K562 treated with DMSO at 1 percent for 24 hours (cell line): Measurements from ENCODE around the gene VEZF1. TPM values are rescaled to one million over a fixed set of nuclear protein-coding genes. Genes with fewer than 3 reads are reported as not detected.

Experiments used
- total RNA-seq: library from RNA; unstranded; fragments of 300-600 nt; gene quantifications from 2 replicates; pipeline ENCODE4 v1.2.3, GENCODE V29; 2022; ENCODE audit warnings: low read depth; ENCODE audit not compliant: insufficient read depth

VEZF1 gene
- total RNA-seq = 22.4 and 24.7 TPM in 2 replicates

DNA sequence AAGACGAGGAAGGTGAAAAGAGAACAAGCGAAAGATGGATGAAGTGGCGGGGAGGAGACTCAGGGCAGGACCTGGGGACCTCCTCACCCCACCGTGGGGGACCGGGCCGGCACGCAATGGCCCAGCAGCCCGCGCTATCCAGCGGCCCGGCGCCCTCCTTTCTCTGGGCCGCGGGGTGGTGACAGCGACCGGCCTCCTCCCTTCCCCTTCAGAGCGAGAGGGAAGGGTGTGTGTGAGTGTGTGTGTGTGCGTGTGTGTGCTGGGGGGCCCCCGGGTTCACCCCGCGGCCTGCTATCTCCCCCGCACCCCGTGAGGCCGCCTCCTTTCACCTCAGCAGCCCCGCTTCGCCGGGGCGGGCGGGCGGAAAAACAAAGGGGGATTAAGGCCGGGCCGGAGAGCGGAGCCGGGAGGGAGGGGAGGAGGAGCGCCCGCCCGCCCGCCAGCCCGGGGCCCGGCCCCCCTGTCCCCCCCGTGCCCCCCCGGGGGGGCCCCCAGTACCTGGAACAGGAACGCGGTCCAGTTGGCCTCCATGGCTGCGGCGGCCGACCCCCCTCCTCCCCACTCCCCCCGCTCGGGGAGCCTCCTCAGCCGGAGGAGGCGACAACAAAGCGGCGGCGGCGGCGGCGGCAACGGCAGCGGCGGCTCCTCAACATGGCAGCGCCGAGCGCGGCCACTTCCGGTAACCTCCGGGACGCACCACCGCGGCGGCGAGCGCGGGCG, at the start of gene VEZF1:
TSS of gene VEZF1 (minus strand) at position 674 of the 720 bp plus-strand sequence. CDS start at position 531, 143 bp downstream.

DNA sequence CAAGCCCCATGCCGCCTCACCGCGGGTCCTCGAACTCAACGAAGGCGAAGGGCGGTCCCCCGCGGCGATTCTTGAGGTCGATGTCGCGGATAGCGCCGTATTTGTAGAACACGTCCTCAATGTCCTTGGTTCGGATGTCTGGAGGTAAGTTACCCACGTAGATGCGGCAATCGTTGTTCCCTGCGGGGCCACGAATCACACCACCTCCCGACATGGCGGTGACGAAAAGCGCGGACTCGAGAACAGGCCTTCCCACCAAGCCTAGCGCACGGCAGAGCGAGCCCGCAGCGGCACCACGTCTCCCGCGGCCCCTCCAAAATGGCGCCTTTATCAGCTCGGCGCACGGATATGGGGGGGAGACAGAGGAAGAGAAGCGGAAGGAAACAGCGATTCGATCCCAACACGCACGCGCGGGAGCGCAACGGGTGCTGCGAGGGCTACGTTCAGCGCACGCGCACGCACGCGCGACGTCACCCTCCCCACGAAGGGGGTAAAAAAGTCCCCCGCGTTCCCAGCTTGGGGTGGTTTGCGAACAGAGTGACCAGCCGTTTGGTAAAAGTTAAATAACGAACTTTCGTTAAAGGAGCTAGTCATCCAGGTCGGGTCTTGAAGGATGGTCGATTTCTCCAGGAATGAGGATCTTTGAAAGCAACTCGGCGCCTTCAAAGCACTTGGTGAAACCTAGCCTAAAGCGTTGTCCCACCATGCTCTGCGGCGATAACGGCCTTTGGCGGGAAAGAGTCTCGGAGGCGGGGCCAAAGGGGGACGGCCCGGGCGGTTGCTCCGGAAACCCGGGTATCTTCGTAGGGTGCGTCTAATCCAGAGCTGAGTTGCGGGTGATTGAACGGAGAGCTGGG, 19.1 kb upstream of the VEZF1 start, which contains the start of gene SRSF1:
TSS of gene SRSF1 (minus strand) at position 323 of the 857 bp plus-strand sequence. CDS start at position 214, 109 bp downstream.

DNA sequence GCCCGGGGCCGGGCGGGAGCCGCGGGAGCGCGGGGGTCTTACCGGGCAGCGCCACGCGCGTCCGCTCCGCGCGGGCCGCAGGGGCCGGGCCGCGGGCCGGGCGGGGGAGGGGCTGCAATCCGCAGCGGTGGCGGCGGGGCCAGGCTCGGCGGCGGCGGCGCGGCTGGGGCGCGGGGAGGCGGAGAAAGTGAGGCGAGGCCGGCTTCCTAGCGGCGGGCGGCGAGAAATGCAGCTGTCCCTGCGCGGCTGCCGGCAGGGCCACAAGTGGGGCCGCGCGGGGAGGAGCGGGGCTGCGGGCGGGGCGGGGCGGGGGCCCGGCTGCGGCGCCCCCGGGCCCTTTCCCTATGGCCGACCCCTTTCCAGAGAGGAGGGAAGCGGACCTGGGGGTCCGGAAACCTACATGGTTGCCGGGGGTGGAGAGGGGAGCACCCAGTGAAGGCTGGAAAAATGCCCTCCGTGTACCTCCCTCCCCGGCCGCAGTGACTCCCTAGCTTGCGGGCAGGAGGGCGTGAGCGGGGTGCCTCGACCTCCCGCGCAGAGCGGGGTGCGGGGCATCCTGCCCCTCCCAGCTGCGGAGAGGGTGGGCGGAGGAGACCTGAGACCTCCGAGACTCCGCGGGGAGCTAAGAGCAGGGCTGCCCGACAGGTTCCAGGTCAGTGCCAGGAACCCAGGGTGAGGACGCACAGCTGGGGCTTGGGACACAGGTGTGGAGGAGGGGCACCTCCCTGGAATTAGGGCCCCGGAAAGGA, 32.7 kb downstream of the VEZF1 start, which contains the start of gene CUEDC1:
TSS of gene CUEDC1 (minus strand) at position 230 of the 749 bp plus-strand sequence. CDS start 69,848 bp downstream, outside the sequence.

Other genes starting within 250 kb of the VEZF1 start
- not detected in 2 replicates for gene CCDC182, start 243.0 kb downstream of the VEZF1 start, total RNA-seq
- 48.3 and 59.7 TPM in 2 replicates for gene MRPS23, start 138.2 kb downstream of the VEZF1 start, total RNA-seq
- 4.6 and 6.8 TPM in 2 replicates for gene CUEDC1, start 32.8 kb downstream of the VEZF1 start, total RNA-seq
- gene SRSF1, start 19.0 kb upstream of the VEZF1 start, total RNA-seq = 125 and 130 TPM in 2 replicates
- 18.2 and 22.0 TPM in 2 replicates for gene DYNLL2, start 95.2 kb upstream of the VEZF1 start, total RNA-seq
- not detected in 2 replicates for gene OR4D1, start 160.1 kb upstream of the VEZF1 start, total RNA-seq
- not detected in 2 replicates for gene OR4D2, start 178.7 kb upstream of the VEZF1 start, total RNA-seq
- gene EPX, start 204.5 kb upstream of the VEZF1 start, total RNA-seq = 0.24 and 0.60 TPM in 2 replicates
- gene MKS1, start 231.0 kb upstream of the VEZF1 start, total RNA-seq = 23.0 and 25.9 TPM in 2 replicates